Measurements from ENCODE around the gene KDM2B. TPM values are rescaled to one million over a fixed set of nuclear protein-coding genes. Genes with fewer than 3 reads are reported as not detected.

The KDM2B gene
- total and polyA plus RNA-seq, 10 of the 15 experiments (the other 5 are each of a cell fraction or from before 2014, with no cell fraction given), result 13.6 to 124 (median 40.4) TPM

DNA sequence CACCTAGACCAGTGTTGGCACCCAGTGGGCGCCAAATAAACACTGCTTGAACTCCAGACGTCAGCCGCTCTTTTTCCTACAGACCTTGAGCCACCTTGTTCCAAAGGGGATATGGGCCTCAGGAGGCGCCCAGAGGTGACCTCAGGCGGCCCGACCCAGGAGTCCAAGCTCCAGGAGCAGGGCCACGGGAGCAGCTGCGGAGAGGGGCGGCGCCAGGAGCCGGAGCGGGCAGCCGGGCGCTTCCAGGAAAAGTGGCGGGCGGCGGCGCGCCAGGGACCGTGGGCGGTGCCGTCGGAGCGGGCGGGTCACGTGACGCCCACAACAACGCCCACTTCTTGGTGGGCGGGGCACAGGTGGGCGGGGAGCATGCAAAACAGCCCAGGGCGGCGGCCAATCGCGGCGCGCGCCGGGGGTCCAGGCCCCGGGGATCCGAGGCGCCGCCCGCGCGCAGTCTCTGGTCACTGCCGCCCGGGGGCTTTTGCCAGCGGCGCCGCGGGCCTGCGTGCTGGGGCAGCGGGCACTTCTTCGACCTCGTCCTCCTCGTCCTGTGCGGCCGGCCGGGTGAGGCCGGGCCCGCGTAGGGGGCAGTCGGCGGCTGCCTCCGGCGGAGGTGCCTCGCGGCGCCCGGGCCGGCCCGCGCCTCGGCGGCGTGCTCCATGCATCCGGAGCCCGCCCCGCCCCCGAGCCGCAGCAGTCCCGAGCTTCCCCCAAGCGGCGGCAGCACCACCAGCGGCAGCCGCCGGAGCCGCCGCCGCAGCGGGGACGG is 45.4 kb upstream of the KDM2B start, which contains the start of gene ORAI1 (continued):
- TF ChIP-seq ATF7 (IDR thresholded peaks at IDR 0.05; ENCODE audit: low read depth), result no peak
- TF ChIP-seq, protein P1, sequence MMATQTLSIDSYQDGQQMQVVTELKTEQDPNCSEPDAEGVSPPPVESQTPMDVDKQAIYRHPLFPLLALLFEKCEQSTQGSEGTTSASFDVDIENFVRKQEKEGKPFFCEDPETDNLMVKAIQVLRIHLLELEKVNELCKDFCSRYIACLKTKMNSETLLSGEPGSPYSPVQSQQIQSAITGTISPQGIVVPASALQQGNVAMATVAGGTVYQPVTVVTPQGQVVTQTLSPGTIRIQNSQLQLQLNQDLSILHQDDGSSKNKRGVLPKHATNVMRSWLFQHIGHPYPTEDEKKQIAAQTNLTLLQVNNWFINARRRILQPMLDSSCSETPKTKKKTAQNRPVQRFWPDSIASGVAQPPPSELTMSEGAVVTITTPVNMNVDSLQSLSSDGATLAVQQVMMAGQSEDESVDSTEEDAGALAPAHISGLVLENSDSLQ (IDR thresholded peaks at IDR 0.05), result no peak
- no peak for TF ChIP-seq STAT3 (IDR thresholded peaks at IDR 0.05; ENCODE audit: low read depth, low read length)
- TF ChIP-seq CREB1 (IDR thresholded peaks at IDR 0.05; ENCODE audit: low read depth), result no peak
- no peak for TF ChIP-seq ZBED1 (IDR thresholded peaks at IDR 0.05; ENCODE audit: borderline replicate concordance)
- TF ChIP-seq TCF12 (IDR thresholded peaks at IDR 0.05; ENCODE audit: low read depth, low read length), result no peak
- TF ChIP-seq BRCA1 (IDR thresholded peaks at IDR 0.05; ENCODE audit: low read depth, low read length), result no peak
- TF ChIP-seq EZH2 (IDR thresholded peaks at IDR 0.05; ENCODE audit: borderline replicate concordance, control insufficient read depth, low read depth, low read length), result no peak
- no peak for TF ChIP-seq JUND (IDR thresholded peaks at IDR 0.05; ENCODE audit: low read depth, low read length)
- TF ChIP-seq, protein P2, sequence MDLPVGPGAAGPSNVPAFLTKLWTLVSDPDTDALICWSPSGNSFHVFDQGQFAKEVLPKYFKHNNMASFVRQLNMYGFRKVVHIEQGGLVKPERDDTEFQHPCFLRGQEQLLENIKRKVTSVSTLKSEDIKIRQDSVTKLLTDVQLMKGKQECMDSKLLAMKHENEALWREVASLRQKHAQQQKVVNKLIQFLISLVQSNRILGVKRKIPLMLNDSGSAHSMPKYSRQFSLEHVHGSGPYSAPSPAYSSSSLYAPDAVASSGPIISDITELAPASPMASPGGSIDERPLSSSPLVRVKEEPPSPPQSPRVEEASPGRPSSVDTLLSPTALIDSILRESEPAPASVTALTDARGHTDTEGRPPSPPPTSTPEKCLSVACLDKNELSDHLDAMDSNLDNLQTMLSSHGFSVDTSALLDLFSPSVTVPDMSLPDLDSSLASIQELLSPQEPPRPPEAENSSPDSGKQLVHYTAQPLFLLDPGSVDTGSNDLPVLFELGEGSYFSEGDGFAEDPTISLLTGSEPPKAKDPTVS (IDR thresholded peaks at IDR 0.05; ENCODE audit: low read depth, low read length), result no peak
- TF ChIP-seq, protein P3, sequence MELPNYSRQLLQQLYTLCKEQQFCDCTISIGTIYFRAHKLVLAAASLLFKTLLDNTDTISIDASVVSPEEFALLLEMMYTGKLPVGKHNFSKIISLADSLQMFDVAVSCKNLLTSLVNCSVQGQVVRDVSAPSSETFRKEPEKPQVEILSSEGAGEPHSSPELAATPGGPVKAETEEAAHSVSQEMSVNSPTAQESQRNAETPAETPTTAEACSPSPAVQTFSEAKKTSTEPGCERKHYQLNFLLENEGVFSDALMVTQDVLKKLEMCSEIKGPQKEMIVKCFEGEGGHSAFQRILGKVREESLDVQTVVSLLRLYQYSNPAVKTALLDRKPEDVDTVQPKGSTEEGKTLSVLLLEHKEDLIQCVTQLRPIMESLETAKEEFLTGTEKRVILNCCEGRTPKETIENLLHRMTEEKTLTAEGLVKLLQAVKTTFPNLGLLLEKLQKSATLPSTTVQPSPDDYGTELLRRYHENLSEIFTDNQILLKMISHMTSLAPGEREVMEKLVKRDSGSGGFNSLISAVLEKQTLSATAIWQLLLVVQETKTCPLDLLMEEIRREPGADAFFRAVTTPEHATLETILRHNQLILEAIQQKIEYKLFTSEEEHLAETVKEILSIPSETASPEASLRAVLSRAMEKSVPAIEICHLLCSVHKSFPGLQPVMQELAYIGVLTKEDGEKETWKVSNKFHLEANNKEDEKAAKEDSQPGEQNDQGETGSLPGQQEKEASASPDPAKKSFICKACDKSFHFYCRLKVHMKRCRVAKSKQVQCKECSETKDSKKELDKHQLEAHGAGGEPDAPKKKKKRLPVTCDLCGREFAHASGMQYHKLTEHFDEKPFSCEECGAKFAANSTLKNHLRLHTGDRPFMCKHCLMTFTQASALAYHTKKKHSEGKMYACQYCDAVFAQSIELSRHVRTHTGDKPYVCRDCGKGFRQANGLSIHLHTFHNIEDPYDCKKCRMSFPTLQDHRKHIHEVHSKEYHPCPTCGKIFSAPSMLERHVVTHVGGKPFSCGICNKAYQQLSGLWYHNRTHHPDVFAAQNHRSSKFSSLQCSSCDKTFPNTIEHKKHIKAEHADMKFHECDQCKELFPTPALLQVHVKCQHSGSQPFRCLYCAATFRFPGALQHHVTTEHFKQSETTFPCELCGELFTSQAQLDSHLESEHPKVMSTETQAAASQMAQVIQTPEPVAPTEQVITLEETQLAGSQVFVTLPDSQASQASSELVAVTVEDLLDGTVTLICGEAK (IDR thresholded peaks at IDR 0.05; ENCODE audit: borderline replicate concordance), result no peak
- TF ChIP-seq KDM1A (IDR thresholded peaks at IDR 0.05; ENCODE audit: borderline replicate concordance), result no peak
- TF ChIP-seq, protein P4, sequence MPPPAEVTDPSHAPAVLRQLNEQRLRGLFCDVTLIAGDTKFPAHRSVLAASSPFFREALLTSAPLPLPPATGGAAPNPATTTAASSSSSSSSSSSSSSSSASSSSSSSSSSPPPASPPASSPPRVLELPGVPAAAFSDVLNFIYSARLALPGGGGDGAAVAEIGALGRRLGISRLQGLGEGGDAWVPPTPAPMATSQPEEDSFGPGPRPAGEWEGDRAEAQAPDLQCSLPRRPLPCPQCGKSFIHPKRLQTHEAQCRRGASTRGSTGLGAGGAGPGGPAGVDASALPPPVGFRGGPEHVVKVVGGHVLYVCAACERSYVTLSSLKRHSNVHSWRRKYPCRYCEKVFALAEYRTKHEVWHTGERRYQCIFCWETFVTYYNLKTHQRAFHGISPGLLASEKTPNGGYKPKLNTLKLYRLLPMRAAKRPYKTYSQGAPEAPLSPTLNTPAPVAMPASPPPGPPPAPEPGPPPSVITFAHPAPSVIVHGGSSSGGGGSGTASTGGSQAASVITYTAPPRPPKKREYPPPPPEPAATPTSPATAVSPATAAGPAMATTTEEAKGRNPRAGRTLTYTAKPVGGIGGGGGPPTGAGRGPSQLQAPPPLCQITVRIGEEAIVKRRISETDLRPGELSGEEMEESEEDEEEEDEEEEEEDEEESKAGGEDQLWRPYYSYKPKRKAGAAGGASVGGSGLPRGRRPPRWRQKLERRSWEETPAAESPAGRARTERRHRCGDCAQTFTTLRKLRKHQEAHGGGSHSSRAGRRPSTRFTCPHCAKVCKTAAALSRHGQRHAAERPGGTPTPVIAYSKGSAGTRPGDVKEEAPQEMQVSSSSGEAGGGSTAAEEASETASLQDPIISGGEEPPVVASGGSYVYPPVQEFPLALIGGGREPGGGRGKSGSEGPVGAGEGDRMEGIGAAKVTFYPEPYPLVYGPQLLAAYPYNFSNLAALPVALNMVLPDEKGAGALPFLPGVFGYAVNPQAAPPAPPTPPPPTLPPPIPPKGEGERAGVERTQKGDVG (CRISPR knock-in tag; IDR thresholded peaks at IDR 0.05), result peak; percentile 91
- no peak for TF ChIP-seq ZZZ3 (IDR thresholded peaks at IDR 0.05; ENCODE audit: control insufficient read depth, insufficient read length, low read depth)
- no peak for TF ChIP-seq NR2C2 (IDR thresholded peaks at IDR 0.05; ENCODE audit: borderline replicate concordance, control insufficient read depth, insufficient read length, low read depth)
- no peak for TF ChIP-seq SMC3 (IDR thresholded peaks at IDR 0.05; ENCODE audit: borderline replicate concordance, low read length)
- TF ChIP-seq RAD21 (IDR thresholded peaks at IDR 0.05; ENCODE audit: insufficient read depth, low read depth, low read length), result no peak
- TF ChIP-seq, protein P5, sequence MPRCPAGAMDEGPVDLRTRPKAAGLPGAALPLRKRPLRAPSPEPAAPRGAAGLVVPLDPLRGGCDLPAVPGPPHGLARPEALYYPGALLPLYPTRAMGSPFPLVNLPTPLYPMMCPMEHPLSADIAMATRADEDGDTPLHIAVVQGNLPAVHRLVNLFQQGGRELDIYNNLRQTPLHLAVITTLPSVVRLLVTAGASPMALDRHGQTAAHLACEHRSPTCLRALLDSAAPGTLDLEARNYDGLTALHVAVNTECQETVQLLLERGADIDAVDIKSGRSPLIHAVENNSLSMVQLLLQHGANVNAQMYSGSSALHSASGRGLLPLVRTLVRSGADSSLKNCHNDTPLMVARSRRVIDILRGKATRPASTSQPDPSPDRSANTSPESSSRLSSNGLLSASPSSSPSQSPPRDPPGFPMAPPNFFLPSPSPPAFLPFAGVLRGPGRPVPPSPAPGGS (IDR thresholded peaks at IDR 0.05; ENCODE audit: borderline replicate concordance, insufficient read depth, low read depth, low read length, poor library complexity, severe bottlenecking), result peak; percentile 38

All from GM12878 (cell line).